Cardiac septum (tissue), 1 donor: ENCODE results near the gene PIP4K2A. TPM values are rescaled to one million over a fixed set of nuclear protein-coding genes. Genes with fewer than 3 reads are reported as not detected.

Experiments
- DNase-seq: peaks from one replicate; pipeline ENCODE4 v3.0.0-alpha.2; 2020; ENCODE audit warnings: low spot score
- intact Hi-C: fragments of 100-400 bp; cut with DNase I; formaldehyde crosslinking; loops from one replicate; pipeline ENCODE4 v1.14.0; 2022
- total RNA-seq: library from RNA; stranded (reverse); fragmentation: NEBNext Ultra II Directional; extraction: Animal tissue kit (Norgen Biotek cat#: 25700); gene quantifications from one replicate; pipeline ENCODE4 v1.2.1, GENCODE V29; 2021
- donor health status: DM: no; HTN: no; CAD: no.

The PIP4K2A gene
- total RNA-seq, 1 donor from 2014 or later, result 20.0 TPM

DNA sequence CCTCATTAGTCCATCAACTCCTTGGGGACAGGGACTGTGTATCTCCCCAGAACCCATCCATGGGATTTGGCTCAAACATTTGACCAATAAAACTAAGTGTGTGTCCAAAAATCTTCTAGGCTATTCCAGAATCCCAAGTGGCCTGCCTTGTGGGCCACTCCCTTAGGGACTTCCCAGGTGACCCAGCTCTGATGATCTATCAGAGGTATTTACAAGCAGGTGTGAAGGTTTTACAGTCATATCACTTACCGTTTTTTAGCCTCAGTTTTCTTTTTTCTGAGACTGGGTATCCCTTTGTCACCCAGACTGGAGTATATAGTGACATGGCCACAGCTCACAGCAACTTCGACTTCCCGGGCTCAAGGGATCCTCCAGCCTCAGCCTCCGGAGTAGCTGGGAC, 64.4 kb downstream of the PIP4K2A start:
- intact Hi-C loops, result no loop called here

DNA sequence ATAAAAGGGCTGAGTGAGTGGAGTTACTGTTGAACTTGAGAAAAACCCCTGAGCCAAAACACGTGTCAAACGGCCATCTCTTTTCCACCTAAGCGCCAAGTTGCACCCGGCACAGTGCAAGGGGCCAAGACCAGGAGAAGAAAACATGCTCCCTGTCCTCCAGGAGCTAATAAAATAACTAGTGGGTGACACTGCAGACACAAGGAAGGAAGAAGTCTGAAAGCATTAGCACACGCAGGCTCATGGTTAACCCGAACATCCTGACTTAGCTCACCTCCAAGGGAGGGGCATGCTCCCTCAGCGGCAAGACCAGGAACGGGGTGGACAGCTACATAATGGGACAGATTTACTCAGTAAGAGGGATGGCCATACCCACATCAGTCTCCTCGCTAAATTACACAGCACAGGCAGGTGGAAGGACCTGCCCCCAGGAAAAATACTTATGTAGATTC, 65.0 kb downstream of the PIP4K2A start:
- no peak for DNase-seq
- intact Hi-C loops, result no loop called here

More for the DNA sequence above, 64.4 kb downstream of the PIP4K2A start:
- DNase-seq, result no peak

DNA sequence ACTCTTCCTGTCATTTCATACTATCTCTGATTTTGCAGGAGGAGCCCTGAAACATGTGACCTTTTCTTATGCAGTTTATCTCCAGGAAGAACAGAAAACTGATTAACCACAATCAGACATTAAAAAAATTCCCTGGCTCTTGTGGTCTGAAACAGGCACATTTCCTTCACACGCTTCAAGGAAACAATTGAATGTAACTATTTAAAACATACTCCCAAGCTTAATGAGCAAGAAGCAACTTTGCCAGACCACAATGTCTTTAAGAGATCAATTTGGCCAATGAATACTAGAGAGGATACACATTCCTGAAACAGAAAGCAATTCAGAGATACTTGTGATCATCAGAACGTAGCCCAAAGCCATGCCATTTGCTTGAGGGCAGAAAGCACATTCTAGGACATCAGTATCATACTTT, 65.8 kb downstream of the PIP4K2A start:
- intact Hi-C loops, result no loop called here
- no peak for DNase-seq

DNA sequence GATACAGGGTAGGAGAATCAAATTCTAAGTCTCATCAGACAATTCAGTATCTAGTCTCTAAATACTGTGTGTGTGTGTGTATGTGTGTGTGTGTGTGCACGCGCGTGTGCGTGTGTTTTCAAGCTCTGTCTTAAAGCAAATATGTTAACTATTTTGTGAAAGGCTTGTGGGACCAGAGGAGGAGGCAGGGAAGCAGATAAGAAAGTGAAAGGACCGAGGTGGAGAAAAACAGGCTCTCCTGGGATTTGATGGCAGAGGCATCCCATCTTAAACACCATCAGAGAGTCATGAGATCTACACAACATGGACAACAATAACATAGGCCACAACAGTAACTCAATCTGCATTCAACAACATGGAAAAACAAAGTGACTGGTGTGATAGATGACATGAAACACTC, 67.1 kb downstream of the PIP4K2A start:
- no peak for DNase-seq
- intact Hi-C loops, result no loop called here

DNA sequence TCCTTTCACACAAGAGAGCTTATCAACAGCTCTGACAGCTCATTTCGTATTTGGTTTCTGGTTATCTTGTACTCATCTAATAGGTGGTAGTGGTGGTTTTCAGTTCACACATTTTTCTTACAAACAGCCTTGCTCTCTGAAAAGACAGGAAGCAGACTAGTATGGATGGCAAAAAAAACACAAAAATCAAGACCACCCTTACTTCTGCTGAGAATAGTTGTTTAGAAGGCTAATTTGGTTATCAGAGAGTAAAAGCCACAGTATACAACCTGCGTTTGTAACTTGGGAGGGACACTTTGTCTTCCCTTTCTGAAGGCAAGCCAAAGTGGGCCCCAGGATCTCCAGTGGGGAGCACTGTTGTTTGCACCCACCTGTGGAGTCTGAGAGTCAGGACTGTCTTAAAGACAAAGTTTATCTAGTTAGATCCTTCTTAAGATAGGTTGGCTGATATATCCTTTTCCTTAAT, 68.0 kb downstream of the PIP4K2A start:
- intact Hi-C loops, result no loop called here
- DNase-seq, result no peak

DNA sequence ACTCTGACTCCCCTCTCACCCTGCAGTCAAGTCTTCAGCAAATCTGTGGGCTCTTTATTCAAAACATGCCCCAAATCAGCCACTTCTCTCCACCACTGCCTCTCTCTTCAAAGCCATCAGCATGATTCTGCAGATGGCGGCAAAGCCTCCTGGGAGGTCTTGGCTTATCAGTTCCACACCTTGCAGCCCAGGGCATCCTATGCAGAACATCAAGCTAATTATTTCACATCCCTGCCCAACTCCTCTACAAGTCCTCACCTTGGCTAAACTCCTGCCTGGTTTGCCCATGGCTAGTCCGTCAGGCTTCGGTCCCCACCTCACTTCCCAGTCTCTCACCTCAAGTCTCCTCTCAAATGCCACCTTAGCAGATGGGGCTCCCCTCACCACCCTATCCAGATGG, 70.2 kb downstream of the PIP4K2A start:
- intact Hi-C loops, result no loop called here
- no peak for DNase-seq

DNA sequence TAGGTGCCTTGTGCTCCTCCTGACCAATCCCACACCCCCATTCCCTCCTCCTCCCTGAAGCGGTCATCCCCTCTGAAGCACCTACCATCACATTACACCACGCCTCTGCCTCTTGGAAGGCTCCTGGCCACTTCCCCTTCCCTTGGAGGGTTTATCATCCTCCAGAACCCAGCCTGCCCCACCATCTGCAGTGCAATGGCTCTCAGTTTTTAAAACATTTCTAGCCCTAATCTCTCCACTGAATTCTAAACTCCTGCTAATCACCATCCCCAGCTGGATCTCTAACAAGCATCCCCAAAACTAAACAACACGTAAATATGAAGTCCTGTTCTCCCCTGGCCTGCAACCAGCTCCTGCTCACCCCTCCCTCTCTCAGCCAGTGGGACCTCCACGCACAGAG, 70.6 kb downstream of the PIP4K2A start:
- intact Hi-C loops, result no loop called here
- DNase-seq, result no peak

DNA sequence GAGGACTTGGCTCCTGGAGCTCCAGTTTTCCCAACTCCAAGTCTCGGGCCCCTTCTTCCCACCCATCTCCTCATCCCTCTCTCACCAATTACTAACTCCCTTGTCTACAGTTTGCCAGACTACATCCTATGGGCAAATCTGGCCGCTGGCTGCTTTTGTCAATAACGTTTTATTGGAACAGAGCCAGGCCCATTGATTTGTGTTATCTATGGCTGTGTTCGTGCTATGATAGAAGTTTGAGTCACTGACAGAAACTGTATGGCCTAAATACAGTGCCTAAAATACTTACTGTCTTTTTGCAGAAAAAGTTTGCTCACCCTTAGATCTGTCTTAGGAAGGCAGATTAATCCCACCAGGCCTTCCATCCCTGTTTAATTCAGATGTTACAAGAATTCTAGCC, 71.3 kb downstream of the PIP4K2A start:
- intact Hi-C loops, result no loop called here
- DNase-seq, result no peak

DNA sequence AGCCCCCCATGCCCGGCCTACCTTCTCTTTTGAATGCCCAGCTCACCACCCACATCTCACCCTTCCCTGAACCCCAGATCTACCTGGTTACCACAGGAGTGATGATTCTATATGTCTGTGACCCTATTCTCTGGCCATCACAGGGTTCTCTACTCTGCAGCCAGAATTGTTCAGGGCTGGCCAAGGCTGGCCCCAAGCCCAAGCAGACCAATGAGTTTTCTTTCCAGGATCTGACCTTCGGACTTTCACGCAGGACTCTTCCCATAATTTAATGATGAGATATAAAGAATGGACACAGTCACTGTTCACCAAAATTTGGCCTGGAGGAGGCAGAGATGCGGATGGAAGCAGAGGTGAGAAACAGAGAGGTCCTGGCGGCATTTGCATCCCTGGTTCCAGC, 72.6 kb downstream of the PIP4K2A start:
- no peak for DNase-seq
- intact Hi-C loops, result no loop called here

DNA sequence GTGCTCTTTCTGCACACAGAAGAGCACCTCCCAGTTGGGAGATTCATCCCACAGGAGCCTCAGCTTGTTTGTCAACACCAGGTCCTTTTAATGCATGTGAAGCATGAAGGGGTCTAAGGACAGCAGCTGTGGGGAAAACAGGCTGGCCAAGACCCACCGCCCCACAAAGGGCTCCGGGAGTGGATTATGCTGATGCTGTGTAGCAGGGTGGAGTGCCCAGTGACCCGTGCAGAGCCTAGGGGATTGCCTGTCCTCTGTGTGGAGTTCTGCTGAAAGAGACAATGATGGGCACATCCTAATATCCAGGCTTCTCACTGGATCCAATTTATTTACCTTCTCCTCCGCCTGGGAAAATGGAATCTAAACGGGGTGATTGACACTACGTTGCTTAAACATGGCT, 74.0 kb downstream of the PIP4K2A start:
- intact Hi-C loops, result no loop called here

DNA sequence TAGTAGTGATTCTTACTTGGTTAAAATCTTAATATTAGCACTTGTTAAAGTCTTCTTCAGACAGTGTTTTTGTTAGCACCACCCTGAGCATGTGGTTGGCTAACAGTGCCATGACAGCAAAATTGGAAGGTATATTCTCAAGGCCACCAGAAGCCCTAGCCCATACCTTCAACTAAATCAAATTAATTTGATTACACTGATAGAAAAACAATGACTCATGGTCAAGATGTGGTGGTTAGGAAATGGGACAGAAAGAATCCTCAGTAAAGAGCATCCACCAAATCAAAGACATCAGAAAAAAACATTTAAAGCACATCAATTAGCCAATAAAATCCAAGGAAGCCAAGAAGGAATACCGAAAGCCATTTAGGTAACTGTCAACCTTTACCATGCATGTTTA, 75.5 kb downstream of the PIP4K2A start:
- no peak for DNase-seq
- intact Hi-C loops, result no loop called here

More for the DNA sequence above, 74.0 kb downstream of the PIP4K2A start:
- no peak for DNase-seq

DNA sequence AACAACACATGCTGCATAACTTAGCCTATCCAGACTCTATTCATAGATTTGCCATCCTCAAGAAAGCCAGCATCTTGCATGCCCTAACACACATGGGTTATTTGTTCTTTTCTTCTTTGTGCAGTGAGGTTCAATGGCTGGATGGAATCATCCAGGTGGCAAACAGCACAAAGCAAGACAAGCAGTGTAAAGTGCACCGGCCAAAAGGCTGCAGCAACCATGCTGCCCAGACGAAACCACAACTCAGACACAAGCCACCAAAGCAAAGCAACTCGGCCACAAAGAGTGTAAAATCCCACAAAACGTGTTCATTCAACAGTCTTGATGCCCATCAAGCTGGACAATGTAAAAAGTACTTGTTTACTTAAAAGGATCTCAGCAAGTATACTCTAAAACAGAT, 76.9 kb downstream of the PIP4K2A start:
- intact Hi-C loops, result no loop called here
- DNase-seq, result no peak

DNA sequence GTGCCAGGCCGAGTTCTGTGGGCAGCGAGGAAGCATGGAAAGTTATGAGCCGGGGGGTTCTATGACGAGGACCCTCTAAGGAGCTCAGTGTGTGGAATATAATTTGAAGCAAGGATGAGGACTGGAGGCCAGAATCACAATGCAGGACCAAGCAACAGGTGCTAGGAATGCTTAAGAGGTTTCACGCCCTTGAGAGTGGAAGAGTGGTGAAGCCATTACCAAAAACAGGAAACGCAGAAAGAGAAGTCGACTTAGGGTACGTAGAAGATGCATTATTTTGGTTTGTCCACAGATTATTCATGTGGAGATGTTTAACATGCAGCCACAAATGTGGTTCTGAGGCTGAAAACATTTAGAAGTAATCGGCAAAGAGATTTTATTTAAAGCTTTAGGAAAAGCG, 78.7 kb downstream of the PIP4K2A start:
- intact Hi-C loops, result no loop called here
- DNase-seq, result no peak

DNA sequence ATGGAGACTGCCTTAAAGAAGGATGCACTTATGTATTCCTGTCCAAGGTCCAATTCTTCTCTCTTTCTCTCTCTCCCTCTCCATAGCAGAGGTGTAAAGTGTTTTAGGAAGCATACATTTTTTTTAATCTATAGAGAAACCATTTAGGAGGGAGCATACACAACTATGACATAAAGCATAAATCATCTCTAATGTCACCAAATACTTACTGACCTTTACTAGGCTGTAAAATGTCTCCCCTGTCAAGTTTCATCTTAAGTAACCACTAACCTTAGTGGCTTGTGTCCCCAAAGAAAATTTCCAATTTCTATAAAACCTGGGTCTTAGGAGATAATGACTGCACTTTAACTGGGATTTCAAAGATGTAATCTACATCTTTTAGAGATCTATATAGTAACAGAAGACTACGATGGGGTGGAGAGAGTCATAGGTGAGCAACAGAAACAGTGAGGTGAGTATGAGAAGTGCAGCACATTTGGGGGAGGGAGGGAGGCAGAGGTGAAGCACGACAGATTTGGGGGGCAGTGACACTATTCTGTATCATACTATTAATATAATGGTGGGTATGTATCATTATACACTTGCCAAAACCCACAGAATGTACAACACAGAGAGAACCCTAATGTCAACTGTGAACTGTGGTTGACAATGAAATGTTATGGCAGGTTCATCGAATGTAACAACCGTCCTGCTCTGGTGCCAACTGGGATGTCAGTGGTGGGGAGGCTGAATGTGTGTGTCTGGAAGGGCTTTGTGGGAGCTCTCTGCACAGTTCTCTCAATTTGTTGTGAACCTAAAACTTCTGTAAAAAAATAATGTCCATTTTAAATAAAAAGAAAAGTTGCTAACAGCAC, 79.5 kb downstream of the PIP4K2A start:
- intact Hi-C loops, result no loop called here
- DNase-seq, result no peak

DNA sequence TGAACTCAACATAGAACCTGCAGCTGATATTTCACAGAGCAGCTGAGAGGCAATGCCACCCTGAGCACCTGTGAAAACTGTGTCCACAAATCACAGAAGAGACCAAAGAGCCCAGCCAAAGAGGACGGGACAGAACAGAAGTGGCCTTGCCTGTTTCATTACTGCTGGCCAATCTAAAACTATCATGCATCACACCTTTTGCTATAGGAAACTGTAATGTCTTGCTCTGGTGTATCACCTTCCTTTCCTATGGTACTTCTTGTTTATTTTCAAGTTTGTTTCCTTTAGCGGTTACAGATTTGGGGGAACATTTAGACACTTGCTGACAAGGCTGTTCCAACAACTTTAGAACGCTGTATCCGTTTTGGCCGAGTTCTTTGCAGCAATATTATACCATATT, 80.3 kb downstream of the PIP4K2A start:
- intact Hi-C loops, result no loop called here
- DNase-seq, result no peak

DNA sequence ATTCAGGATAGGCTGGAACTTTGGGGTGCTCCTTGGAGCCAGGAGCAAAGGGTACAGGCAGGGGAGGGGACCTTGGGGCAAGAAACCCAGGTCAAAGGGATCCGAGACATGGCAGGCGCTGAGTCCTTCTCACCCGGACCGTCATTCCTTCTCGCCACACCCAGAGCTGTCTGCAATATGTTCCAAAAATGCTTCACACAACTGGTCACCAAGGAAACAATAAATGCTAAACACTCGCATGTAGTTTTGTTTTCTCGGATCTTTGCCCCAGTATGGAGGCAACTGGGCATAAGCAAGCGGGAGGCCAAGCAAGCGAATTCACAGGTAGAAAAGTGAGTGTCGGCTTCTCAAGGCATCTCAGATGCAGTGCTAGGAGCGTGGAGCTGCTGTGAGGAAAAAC, 80.8 kb downstream of the PIP4K2A start:
- intact Hi-C loops, result no loop called here
- no peak for DNase-seq

DNA sequence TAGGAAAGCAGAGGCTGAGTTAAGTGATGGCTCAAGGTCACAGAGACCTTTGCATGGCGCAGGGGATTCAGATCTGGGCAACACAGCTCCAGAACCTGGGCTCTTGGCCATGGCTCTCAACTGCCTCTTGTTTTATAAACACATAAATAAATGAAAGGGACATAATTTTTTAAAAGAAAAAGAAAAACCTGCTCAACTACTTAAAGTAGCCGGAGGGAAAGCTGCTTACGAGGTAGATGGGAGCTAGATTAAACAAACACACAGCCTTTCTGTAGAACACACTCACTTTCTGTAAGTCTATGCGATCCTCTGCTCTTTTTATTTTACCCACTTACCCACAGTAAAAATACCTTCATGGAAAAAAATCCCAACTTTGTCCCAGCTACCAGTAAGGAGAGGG, 81.3 kb downstream of the PIP4K2A start:
- intact Hi-C loops, result no loop called here
- no peak for DNase-seq

DNA sequence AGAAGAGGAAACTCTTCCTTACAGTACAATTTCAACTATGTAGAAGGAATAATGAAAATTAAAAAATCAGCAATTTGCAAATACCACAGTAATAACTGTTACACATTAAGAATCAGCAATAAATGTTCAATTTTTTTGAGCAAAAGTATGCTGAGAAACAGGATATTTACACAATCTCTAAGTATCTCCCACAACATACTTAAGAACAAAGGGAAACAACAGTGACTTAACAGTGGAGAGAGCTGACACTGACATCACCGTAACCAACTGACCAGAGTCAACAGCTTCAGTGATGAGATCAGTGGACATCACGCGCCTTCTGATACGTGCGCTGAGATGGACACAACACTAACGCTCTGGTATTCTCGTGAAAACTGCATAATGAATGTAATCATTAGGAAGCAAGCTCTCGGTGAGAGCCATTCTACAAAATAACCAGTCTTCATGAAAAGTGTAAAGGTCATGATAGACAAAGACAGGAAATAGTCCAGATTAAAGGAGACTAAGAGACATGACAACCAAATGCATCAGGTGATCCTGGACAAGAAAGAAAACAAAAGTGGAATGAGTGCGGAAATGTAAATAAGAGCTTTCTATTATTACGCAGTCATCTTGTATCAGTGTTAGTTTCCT, 82.6 kb downstream of the PIP4K2A start:
- no peak for DNase-seq
- intact Hi-C loops, result no loop called here

DNA sequence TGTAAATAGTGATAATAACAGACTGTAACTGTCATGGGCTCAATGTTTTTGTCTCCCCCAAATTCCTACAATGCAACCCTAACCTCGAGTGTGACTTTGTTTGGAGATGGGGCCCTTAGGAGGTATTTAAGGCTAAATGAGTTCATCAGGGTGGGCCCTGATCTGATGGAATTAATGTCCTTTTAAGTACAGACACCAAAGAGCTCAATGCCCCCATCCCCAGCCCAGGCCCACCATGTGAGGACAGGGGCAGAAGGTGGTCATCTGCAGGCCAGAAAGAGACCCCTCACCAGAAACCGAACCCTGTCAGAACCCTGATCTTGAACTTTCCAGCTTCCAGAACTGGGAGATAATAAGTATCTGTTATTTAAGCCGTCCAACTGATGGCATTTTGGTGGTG, 83.2 kb downstream of the PIP4K2A start:
- intact Hi-C loops, result no loop called here

DNA sequence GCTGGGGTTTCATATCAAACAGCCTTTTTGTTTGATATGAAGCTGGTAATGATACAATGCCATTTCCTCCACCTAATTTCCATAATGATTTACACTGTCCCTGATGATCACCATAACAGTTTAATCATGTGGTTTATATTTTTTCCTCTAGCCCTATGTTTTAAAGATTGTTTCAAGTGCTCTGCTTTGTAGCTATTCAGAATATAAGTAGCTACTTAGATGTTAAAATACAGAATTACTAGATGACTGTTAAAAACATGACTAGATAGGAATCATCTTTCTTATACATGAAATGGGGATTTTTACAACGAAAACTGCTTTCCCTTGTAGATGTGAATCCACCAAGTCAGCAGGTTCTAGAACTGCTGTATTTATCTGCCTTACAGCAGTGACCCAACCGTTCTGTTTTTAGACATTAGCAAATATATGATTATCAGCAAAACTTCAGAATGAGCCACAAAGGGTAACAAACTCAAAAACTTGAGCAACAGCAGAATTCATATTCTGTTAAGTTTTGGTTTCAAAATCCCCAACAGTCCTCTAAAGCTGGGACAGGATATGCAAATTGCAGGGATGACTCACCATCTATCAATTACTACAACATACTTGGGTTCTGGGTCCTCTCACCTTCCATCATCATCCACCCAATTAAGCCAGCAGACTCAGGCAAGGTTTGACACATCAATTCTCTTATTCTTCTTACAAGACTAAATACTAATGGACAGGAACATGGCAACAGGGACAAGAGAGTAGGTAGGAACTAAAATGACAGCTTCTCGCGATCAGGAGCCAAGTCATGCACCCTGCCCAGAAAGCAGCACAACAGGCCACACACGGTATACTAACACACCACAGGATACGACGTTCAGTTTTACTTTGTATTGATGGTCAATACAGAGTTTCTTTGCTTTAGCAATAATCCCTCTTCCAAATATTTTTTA, 83.9 kb downstream of the PIP4K2A start:
- intact Hi-C loops, result no loop called here
- no peak for DNase-seq

More for the DNA sequence above, 83.2 kb downstream of the PIP4K2A start:
- DNase-seq, result no peak
